Measurements from ENCODE around the gene TINAGL1.

The TINAGL1 gene

GRCh38 chr1:31568895-31569595 is 7.3 kb upstream of the TINAGL1 start:
- no peak for DNase-seq

- DNase-seq: no peak
Observed at GRCh38 chr1:31569596-31570173, 6.6 kb upstream of the TINAGL1 start.

- DNase-seq: no peak
Observed at GRCh38 chr1:31570228-31570627, 6.1 kb upstream of the TINAGL1 start.

- DNase-seq: no peak
Observed at GRCh38 chr1:31570906-31571305, 5.4 kb upstream of the TINAGL1 start.

- DNase-seq: no peak
Observed at GRCh38 chr1:31571340-31572295, 4.7 kb upstream of the TINAGL1 start.

DNA sequence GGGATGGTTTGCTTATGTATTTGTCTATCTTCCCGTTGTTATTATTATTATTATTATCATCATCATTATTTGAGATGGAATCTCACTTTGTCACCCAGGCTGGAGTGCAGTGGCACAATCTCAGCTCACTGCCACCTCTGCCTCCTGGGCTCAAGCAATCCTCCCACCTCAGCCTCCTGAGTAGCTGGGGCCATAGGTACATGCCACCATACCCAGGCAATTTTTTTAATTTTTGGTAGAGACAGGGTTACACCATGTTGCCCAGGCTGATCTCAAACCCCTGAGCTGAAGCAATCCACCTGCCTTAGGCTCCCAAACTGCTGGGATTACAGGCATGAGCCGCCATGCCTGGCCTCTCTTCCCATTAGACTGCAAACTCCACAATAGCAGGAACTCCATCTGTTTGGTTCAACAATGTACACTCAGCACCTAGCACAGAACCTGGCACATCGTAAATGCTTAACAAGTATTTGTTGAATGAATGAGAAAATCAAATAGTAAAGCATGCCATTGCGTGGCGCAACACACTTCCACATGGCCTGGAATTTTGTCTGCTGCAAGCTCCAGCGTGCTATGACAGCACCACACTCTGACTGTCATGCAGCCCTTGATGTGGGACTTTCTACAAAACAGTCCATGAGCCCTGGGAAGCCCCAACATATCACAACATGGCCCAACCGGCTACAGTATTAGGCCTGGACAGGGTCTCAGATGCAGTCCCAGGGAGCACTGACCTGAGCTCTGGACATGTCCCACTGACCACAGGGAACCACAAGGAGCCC is 3.8 kb upstream of the TINAGL1 start:
- no peak for DNase-seq

GRCh38 chr1:31573261-31573660 is 3.1 kb upstream of the TINAGL1 start:
- DNase-seq: no peak

DNA sequence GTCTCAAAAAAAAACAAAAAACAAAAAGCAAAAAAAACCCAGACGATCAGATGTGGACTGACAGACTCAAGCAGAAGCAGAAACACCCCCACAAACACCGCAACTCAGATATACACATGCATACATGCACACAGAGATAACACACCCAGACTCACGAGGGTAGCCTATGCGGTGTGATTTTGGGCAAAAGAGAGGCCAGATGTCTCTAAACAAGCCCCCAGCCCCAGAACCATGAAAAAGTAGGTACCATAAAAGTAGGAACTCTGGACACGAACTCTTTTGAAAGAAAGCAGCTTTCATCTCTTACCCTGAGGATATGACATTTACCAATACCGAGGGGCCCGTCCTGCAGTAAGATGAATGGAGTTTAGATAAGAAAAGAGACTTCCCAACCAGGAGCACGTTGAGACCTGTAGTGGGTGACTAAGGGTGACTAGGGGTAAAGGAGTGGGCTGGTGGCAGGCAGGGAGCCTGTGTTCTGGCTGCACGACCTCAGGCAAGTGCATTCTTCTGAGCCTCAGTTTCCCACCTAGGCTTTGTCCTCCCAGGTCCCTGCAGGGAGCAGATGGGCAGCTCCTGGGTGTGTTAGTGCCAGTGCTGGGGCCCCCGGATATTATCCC is 1.5 kb upstream of the TINAGL1 start:
- no peak for DNase-seq

- DNase-seq: no peak
Observed at GRCh38 chr1:31575369-31576140, 760 bp upstream of the TINAGL1 start.

DNA sequence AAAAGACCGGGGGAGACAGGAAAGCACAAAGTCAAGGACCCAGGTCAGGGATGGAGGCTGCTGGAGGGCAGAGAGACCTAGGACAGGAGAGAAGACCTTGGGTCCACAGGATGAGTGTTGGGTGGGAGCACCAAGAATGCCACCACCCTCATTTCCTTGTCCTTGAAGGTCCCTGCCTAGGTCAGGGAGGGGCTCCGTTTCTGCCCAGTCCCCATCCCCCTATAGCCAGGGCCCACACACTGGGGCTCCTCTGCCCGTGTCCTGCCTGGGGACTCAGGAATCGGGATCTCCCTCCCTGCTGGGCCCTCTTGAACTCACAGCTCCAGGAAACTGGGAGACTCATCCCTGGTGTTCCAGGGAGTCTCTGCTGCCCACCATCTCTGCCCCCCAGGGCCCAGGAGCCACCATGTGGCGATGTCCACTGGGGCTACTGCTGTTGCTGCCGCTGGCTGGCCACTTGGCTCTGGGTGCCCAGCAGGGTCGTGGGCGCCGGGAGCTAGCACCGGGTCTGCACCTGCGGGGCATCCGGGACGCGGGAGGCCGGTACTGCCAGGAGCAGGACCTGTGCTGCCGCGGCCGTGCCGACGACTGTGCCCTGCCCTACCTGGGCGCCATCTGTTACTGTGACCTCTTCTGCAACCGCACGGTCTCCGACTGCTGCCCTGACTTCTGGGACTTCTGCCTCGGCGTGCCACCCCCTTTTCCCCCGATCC is 584 bp downstream of the TINAGL1 start:
- DNase-seq: no peak

DNA sequence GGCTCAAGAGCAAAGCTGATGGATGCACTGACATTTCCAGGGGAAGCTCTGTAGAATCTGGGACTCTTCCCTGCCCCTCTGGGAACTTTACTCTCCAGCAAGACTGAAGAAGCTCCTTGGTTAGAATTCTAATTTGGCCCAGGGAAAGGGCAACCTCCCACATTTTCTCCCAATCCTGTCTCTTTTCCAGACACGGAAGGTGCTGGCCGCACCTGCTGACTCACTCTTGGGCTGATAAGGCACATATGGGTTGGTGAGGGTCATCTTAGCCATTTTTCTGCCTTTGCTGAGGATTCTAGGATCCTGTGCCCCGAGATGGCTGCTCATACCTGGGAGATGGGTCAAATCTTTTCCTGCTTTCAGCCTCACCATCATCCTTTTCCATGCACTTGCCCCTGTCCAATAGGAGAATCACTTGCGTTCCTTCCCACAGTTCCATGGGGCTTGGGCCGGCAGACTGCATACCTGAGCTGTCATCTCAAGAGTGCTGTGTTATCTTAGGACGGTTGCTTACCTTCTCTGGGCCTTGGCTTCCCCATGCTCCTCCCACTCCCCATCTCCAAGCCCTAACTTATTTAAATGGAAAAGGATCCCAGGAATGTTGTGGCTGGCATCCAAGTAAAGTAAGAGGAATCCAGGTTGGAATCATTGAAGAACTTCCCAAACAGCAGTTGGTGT is 1.3 kb downstream of the TINAGL1 start:
- DNase-seq: no peak

DNA sequence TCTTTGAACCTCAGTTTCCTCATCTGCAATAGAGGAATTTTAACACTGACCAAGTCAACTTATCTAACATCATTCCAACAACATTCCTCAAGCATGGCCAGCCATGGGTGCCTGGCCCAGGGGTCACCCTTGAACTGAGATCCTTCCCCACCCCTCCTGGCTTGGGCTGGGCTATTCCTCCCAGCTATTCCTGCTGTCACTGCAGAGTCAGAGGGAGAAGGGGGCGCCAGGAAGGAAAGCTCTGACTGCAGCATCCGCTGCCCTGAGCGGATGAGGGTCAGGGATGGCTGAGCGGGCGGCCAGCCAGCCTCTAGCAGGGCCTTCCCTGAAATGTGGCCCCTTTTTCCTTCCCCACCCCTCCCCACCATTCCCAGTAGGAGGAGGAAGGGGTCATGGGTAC is 3.1 kb downstream of the TINAGL1 start:
- DNase-seq: no peak

DNA sequence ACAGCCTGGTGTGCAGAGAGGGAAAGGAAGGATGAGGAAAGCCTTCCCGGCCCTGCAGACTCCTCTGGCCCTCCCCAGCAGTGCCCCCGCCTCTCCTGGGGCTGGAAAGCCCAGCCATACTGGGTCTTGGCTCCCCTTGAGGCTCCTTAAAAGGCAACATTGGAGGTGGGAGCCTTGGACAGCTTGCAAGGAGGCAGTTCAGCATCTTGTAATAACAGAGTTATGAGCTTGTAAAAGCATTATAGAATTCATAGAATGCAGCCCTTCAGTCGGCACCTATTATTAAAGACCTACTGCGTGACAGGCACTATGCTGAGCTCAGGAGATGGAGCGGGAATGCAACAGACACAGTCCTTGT is 4.2 kb downstream of the TINAGL1 start:
- DNase-seq: no peak

DNA sequence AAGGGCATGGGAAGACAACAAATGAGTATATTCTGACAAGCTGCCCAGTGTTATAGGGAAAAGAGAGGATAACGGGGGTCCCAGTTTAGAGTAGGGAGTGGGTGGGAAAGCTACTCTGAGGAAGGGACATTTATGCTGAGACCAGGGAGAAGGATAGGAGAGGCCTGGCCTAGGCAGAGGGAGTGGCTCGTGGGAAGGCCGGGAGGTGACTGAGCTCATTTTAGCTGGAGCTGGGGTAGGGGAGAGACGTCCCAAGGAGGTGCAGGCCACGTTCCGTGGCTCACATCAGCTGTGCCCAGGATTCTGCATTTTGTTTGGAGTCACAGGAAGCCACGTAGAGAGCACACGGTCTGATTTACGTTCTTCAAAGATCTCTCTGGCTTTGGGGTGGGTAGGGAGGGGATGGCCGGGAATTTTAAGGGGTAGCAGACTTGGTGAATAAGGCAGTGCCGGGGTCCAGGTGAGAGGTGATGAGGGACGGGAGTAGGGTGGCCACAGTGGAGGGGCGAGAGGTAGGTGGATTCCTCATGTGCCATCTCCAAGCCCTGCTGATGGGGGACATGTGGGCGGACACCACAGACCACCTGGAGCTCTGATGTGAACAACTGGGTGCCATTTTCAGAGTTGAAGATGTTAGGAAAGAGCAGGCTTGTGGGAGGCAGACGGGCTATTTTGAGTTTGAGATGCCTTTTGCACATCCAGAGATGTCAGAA is 4.7 kb downstream of the TINAGL1 start:
- DNase-seq: no peak

- no peak for DNase-seq
Observed at GRCh38 chr1:31581821-31582810, 5.8 kb downstream of the TINAGL1 start.

GRCh38 chr1:31583082-31583994 is 7.0 kb downstream of the TINAGL1 start:
- DNase-seq: no peak

Measured in CD4-positive, alpha-beta T cell treated with Interleukin-17A for 1 hour (primary cell).